SK-N-SH (cell line): Measurements from ENCODE around the gene TFPI. TPM values are rescaled to one million over a fixed set of nuclear protein-coding genes. Genes with fewer than 3 reads are reported as not detected.

ENCODE experiments used
- CTCF ChIA-PET: fragments of 300-600, 350-600 bp; formaldehyde crosslinking; extraction: SDS; loops from one replicate; lab custom pipeline; 2021; lab: Yijun Ruan, JAX
- POLR2A ChIA-PET: fragments of 350-600 bp; sonication (Branson Sonifier 250); formaldehyde crosslinking; extraction: SDS; loops from one replicate; lab custom pipeline; 2020; ENCODE audit warnings: antibody characterized with exemption, inconsistent platforms; lab: Yijun Ruan, JAX
- DNase-seq: peaks from one replicate; pipeline ENCODE4 v3.0.0; 2012
- H2AFZ ChIP-seq: fragments of 200-600 bp; sonication (generic); 2 replicates; pipeline ENCODE4 v1.8.1; 2016; ENCODE audit warnings: antibody characterized with exemption, mild to moderate bottlenecking, low read depth
- H3F3A ChIP-seq: fragments of 200-600 bp; sonication (generic); replicated peaks from 2 replicates; pipeline ENCODE3; 2016; ENCODE audit warnings: antibody characterized with exemption, mild to moderate bottlenecking; ENCODE audit not compliant: insufficient read depth
- H3K27ac ChIP-seq, 2 experiments: fragments of 200-500 bp in 1 of 2; fragments of 200-600 bp in 1 of 2; sonication (Bioruptor generic) in 1 of 2; sonication (generic), shearing (Covaris generic) in 1 of 2; 2 replicates each; pipeline versions ENCODE4 v1.5.1 to v1.6.1; 2014 to 2016; ENCODE audit warnings: low read depth in 2 of 2, inconsistent platforms in 1 of 2, low read length in 1 of 2, mild to moderate bottlenecking in 1 of 2, mixed read lengths in 1 of 2
- H3K27me3 ChIP-seq: fragments of 200-600 bp; sonication (generic), shearing (Covaris generic); 2 replicates; pipeline ENCODE4 v1.6.1; 2016; ENCODE audit warnings: mixed run types; ENCODE audit not compliant: insufficient read depth
- H3K36me3 ChIP-seq, 2 experiments: fragments of 200-500 bp in 1 of 2; fragments of 200-600 bp in 1 of 2; sonication (Bioruptor generic) in 1 of 2; sonication (generic) in 1 of 2; replicated peaks in 1 of 2; 2 replicates each; pipeline versions ENCODE3 to v1.5.1; 2014 to 2016; ENCODE audit warnings: low read length in 1 of 2, mild to moderate bottlenecking in 1 of 2; ENCODE audit not compliant: insufficient read depth in 2 of 2, control insufficient read depth in 1 of 2
- H3K4me1 ChIP-seq, 2 experiments: fragments of 200-500 bp in 1 of 2; fragments of 200-600 bp in 1 of 2; sonication (Bioruptor generic) in 1 of 2; sonication (generic), shearing (Covaris generic) in 1 of 2; 2 replicates each; pipeline versions ENCODE4 v1.5.1 to v1.6.1; 2014 to 2016; ENCODE audit warnings: low read depth in 1 of 2, low read length in 1 of 2, mixed run types in 1 of 2; ENCODE audit not compliant: insufficient read depth in 2 of 2, control insufficient read depth in 1 of 2
- H3K4me2 ChIP-seq: fragments of 200-600 bp; sonication (generic), shearing (Covaris generic); 2 replicates; pipeline ENCODE4 v1.6.1; 2017; ENCODE audit warnings: mixed run types
- H3K4me3 ChIP-seq, 2 experiments: fragments of 200-500 bp in 1 of 2; fragments of 200-600 bp in 1 of 2; sonication (Bioruptor generic) in 1 of 2; sonication (generic), shearing (Covaris generic) in 1 of 2; 2 replicates each; pipeline versions ENCODE4 v1.5.1 to v1.8.1; 2014 to 2016; ENCODE audit warnings: low read depth in 2 of 2, inconsistent platforms in 1 of 2, low read length in 1 of 2, mild to moderate bottlenecking in 1 of 2, mixed read lengths in 1 of 2, moderate library complexity in 1 of 2
- H3K79me2 ChIP-seq: fragments of 200-600 bp; sonication (generic); 2 replicates; pipeline ENCODE4 v1.8.1; 2017; ENCODE audit warnings: mild to moderate bottlenecking; ENCODE audit not compliant: insufficient read depth
- H3K9ac ChIP-seq: fragments of 200-600 bp; sonication (generic); 2 replicates; pipeline ENCODE4 v1.6.1; 2017; ENCODE audit warnings: mixed run types
- H3K9me2 ChIP-seq: fragments of 200-600 bp; sonication (generic); 2 replicates; pipeline ENCODE4 v1.6.1; 2017; ENCODE audit warnings: mixed run types
- H3K9me3 ChIP-seq: fragments of 200-600 bp; sonication (generic); 2 replicates; pipeline ENCODE4 v1.6.1; 2017; ENCODE audit warnings: mixed run types, mild to moderate bottlenecking, moderate library complexity
- H4K20me1 ChIP-seq: fragments of 200-600 bp; sonication (generic); 2 replicates; pipeline ENCODE4 v1.6.1; 2017; ENCODE audit warnings: mild to moderate bottlenecking, mixed run types; ENCODE audit not compliant: insufficient read depth
- CHD2 ChIP-seq: fragments of 150-350 bp; IDR thresholded peaks from 2 replicates; pipeline ENCODE4 v1.6.1; 2018; ENCODE audit warnings: low read length; ENCODE audit not compliant: partially characterized antibody
- FOSL2 ChIP-seq: IDR thresholded peaks from 2 replicates; pipeline ENCODE4 v1.4.0; 2012; ENCODE audit warnings: low read depth, mild to moderate bottlenecking, moderate library complexity, borderline replicate concordance
- FOXM1 ChIP-seq: IDR thresholded peaks from 2 replicates; pipeline ENCODE4 v1.4.0; 2012; ENCODE audit warnings: low read depth, mild to moderate bottlenecking
- GABPA ChIP-seq: IDR thresholded peaks from 2 replicates; pipeline ENCODE4 v1.4.0; 2012; ENCODE audit warnings: low read depth, mild to moderate bottlenecking
- NFIC ChIP-seq: IDR thresholded peaks from 2 replicates; pipeline ENCODE4 v1.4.0; 2012; ENCODE audit warnings: borderline replicate concordance
- RAD21 ChIP-seq: IDR thresholded peaks from 2 replicates; pipeline ENCODE4 v1.6.1; 2012; ENCODE audit warnings: mild to moderate bottlenecking, low read length
- RXRA ChIP-seq: IDR thresholded peaks from 2 replicates; pipeline ENCODE4 v1.4.0; 2012; ENCODE audit warnings: low read depth, mild to moderate bottlenecking, borderline replicate concordance
- TAF1 ChIP-seq: IDR thresholded peaks from 2 replicates; pipeline ENCODE4 v1.6.1; 2012; ENCODE audit warnings: low read depth, mild to moderate bottlenecking, low read length, moderate library complexity, borderline replicate concordance
- TEAD4 ChIP-seq: IDR thresholded peaks from 2 replicates; pipeline ENCODE4 v1.4.0; 2012; ENCODE audit warnings: mild to moderate bottlenecking, borderline replicate concordance; ENCODE audit not compliant: insufficient read depth
- WGBS: methylation state at CpG from one replicate; pipeline ENCODE4 v1.1.6; 2017; ENCODE audit warnings: low lambda C conversion rate; 5-methylcytosine and 5-hydroxymethylcytosine counted together
- polyA plus RNA-seq, 3 experiments: library from polyadenylated mRNA; depleted of rRNA; stranded (reverse); fragments of >200 nt; gene quantifications; 2 replicates each; pipeline ENCODE4 v1.2.3, GENCODE V29; 2012
- TF ChIP-seq, protein P1 (sequence below): IDR thresholded peaks from 2 replicates; pipeline ENCODE4 v1.6.1; 2012; ENCODE audit warnings: mild to moderate bottlenecking, low read depth, low read length, moderate library complexity
- TF ChIP-seq, protein P2 (sequence below): IDR thresholded peaks from 2 replicates; pipeline ENCODE4 v1.4.0; 2012; ENCODE audit warnings: low read depth
- TF ChIP-seq, protein P3 (sequence below): IDR thresholded peaks from 2 replicates; pipeline ENCODE4 v1.4.0; 2012; ENCODE audit warnings: low read depth, borderline replicate concordance

The TFPI gene
- polyA plus RNA-seq, 1 of the 3 experiments (the other 2 are of a cell fraction) = 2.1 TPM

DNA sequence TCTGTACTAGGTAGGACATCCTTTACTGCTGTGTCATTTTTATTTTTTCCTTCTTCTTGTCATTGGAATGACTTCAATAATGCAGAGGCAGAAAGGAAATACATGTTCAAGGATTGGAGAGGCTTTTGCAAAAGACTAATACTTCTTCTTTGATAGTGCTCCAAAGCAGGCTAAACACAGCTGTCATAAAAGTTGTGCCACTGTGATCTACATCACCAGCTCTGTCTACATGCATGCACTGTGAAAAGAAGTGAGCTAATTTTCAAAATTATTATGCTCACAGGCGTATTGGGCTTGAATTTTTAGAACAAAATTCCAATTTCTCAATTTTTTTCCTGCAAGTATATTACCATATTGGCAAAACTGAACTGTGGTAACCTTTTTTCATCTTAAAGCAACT is 68.7 kb downstream of the TFPI start:
- CTCF ChIA-PET = interaction anchor here (0.9 to 1.4 kb wide), 2 partner anchors 14 to 96 kb away, joined by 4 to 7 read pairs; no protein-coding TSS in a partner anchor
- no peak for DNase-seq

DNA sequence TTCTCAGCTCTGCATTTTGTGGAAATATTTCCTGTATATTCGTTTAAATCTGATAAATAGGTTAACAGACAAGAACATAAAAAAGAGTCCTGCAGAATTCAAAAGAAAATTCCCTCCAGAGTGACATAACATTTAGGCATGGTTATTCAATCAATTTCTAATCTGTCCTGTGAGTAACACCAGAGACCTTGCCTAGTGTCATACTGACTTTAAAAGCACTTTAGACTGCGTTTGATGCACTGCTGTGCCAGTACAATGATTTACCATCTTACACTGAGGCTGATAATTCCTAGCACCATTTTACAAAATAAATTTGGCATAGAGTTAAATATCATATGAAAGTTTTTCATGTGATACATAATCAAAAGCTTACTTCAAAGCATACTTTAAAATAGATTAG is 70.7 kb downstream of the TFPI start:
- H3K36me3 ChIP-seq = no peaks in the 10 kb centered on the region
- no peaks in the 10 kb centered on the region; a peak in 1 of 4 replicates for H3K4me1 ChIP-seq
- no peak for DNase-seq
- 12% methylated on average over 2 of the region's 2 CpGs for WGBS
- ChIA-PET POLR2A (no interaction called here), CTCF (interaction anchor here (1.7 to 2.7 kb wide), 2 partner anchors 16 to 98 kb away, joined by 4 to 10 read pairs; no protein-coding TSS in a partner anchor)
- no peak overlapping the region for H3K4me2 ChIP-seq
- H3K9me2 ChIP-seq = no peaks in the 10 kb centered on the region; the same call in 1 of the 2 replicates
- H3K9ac ChIP-seq = no peak overlapping the region
- no peak overlapping the region for H2AFZ ChIP-seq
- H3K9me3 ChIP-seq = 0 out of 2 replicates have a peak, but pooled peaks cover under 1% of the 10 kb centered on the region
- peaks cover 5% of the 10 kb centered on the region for H3F3A ChIP-seq
- H3K27ac ChIP-seq = no peak overlapping the region
- H3K4me3 ChIP-seq = no peak overlapping the region
- no peaks in the 10 kb centered on the region for H4K20me1 ChIP-seq
- no peaks in the 10 kb centered on the region for H3K79me2 ChIP-seq
- no peaks in the 10 kb centered on the region for H3K27me3 ChIP-seq
- TF ChIP-seq NFIC (no peak), TEAD4 (no peak), RXRA (no peak), FOXM1 (no peak)
- TF ChIP-seq, protein P1, sequence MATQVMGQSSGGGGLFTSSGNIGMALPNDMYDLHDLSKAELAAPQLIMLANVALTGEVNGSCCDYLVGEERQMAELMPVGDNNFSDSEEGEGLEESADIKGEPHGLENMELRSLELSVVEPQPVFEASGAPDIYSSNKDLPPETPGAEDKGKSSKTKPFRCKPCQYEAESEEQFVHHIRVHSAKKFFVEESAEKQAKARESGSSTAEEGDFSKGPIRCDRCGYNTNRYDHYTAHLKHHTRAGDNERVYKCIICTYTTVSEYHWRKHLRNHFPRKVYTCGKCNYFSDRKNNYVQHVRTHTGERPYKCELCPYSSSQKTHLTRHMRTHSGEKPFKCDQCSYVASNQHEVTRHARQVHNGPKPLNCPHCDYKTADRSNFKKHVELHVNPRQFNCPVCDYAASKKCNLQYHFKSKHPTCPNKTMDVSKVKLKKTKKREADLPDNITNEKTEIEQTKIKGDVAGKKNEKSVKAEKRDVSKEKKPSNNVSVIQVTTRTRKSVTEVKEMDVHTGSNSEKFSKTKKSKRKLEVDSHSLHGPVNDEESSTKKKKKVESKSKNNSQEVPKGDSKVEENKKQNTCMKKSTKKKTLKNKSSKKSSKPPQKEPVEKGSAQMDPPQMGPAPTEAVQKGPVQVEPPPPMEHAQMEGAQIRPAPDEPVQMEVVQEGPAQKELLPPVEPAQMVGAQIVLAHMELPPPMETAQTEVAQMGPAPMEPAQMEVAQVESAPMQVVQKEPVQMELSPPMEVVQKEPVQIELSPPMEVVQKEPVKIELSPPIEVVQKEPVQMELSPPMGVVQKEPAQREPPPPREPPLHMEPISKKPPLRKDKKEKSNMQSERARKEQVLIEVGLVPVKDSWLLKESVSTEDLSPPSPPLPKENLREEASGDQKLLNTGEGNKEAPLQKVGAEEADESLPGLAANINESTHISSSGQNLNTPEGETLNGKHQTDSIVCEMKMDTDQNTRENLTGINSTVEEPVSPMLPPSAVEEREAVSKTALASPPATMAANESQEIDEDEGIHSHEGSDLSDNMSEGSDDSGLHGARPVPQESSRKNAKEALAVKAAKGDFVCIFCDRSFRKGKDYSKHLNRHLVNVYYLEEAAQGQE = no peak
- TF ChIP-seq, protein P2, sequence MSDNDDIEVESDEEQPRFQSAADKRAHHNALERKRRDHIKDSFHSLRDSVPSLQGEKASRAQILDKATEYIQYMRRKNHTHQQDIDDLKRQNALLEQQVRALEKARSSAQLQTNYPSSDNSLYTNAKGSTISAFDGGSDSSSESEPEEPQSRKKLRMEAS = no peak
- TF ChIP-seq, all 33 proteins: peak for 0

More for the DNA sequence above, 68.7 kb downstream of the TFPI start:
- H3K9ac ChIP-seq = no peak overlapping the region
- H3K79me2 ChIP-seq = no peaks in the 10 kb centered on the region
- no peak overlapping the region for H3K4me3 ChIP-seq
- H3K9me3 ChIP-seq = 0 out of 2 replicates have a peak, but pooled peaks cover 4% of the 10 kb centered on the region
- no peaks in the 10 kb centered on the region for H3K36me3 ChIP-seq
- no peak overlapping the region for H2AFZ ChIP-seq
- no peaks in the 10 kb centered on the region; a peak in 1 of 4 replicates for H3K4me1 ChIP-seq
- H3K4me2 ChIP-seq = no peak overlapping the region
- no peak for TF ChIP-seq TAF1
- TF ChIP-seq, protein P3, sequence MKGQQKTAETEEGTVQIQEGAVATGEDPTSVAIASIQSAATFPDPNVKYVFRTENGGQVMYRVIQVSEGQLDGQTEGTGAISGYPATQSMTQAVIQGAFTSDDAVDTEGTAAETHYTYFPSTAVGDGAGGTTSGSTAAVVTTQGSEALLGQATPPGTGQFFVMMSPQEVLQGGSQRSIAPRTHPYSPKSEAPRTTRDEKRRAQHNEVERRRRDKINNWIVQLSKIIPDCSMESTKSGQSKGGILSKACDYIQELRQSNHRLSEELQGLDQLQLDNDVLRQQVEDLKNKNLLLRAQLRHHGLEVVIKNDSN = no peak
- TF ChIP-seq, protein P2 = no peak
- TF ChIP-seq RAD21 = no peak
- no peak for TF ChIP-seq GABPA
- TF ChIP-seq FOSL2 = no peak
- no peak for TF ChIP-seq CHD2
- TF ChIP-seq, all 33 proteins: peak for 0
- no peaks in the 10 kb centered on the region; the same call in 1 of the 2 replicates for H3K9me2 ChIP-seq
- WGBS = 88% methylated on average over 1 of the region's 1 CpG
- POLR2A ChIA-PET = no interaction called here
- no peaks in the 10 kb centered on the region for H3K27me3 ChIP-seq
- peaks cover 5% of the 10 kb centered on the region for H3F3A ChIP-seq
- no peaks in the 10 kb centered on the region for H4K20me1 ChIP-seq
- H3K27ac ChIP-seq = no peak overlapping the region
